Keratinocyte (primary cell): ENCODE results near the gene BRD3OS.

Source experiments
- CTCF ChIP-seq, 3 experiments: IDR thresholded peaks in 1 of 3; conservative IDR thresholded peaks in 1 of 3; optimal IDR thresholded peaks in 1 of 3; 2 replicates in 2 of 3; 3 replicates in 1 of 3; pipeline versions ENCODE3 to v1.5.1; 2011; ENCODE audit warnings: low read length in 3 of 3, mild to moderate bottlenecking in 3 of 3, moderate library complexity in 2 of 3, control low read depth in 1 of 3, inconsistent platforms in 1 of 3; ENCODE audit not compliant: insufficient read depth in 2 of 3; ENCODE audit errors: extremely low read depth in 1 of 3
- EZH2 ChIP-seq: IDR thresholded peaks from one replicate; pipeline ENCODE4 v1.6.1; 2012; ENCODE audit warnings: inconsistent platforms, mild to moderate bottlenecking, low read length, moderate library complexity

DNA sequence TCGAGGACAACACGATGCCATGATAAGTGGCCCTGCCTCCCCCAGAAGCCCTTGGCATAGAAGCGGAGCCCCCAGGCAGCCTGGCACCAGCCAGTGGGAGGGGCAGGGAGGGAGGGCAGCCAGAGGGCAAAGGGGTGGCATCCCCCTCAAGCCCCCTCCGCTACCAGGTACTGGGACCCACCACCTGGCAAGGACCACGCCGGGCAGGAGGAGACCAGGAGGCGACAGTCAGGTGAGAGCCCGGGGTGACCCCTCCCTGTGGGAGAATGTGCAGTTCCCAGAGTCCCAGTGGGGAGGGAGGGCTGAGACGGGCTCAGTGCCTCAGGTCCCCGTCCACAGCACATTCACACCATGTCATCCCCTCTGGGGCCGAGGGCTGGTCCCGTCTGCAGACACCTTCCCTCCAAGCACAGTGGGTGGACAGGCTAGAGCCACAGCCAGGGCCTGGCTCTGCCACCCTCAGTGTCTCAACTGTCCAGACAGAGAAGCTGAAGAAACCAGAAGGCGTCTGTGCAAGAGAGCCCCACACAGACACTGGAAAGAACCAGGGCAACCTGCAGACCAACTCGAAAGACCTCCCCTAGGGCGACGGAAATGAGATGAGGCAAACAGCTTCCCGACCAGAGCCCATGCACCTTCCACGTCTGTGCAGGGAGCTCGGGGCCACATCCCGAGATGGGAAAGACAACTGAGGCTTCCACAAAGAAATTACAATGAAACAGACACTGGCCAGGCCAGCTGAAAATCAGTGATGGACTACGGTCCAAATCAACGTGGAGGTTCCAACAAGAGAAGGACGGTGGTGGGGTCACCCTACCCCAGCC is 31.4 kb downstream of the BRD3OS start:
- TF ChIP-seq CTCF (optimal IDR thresholded peaks at IDR 0.05 in 1 of 3, IDR thresholded peaks at IDR 0.05 in 1 of 3, conservative IDR thresholded peaks at IDR 0.05 in 1 of 3; ENCODE audit: extremely low read depth in 1 of 3, insufficient read depth in 2 of 3, low read length in 3 of 3), result no peak
- no peak for TF ChIP-seq EZH2
